Activated CD8-positive, alpha-beta memory T cell treated with anti-CD3 and anti-CD28 coated beads for 48 hours (primary cell): ENCODE measurements around the gene NR2F1-AS1.
"Not testable (repeated sequence)": the region's sequence is repeated elsewhere in the genome, so short reads cannot be mapped to it uniquely, and the experiment has no call there.

Experiments used
- DNase-seq, 3 experiments: peaks; one replicate each; pipeline ENCODE4 v3.0.0-alpha.2; 2020; ENCODE audit warnings: low read depth in 2 of 3, low spot score in 2 of 3

The NR2F1-AS1 gene

GRCh38 chr5:93519740-93520139 lies 61.3 kb downstream of the NR2F1-AS1 start:
- DNase-seq = no peak

GRCh38 chr5:93517828-93518227 lies 63.2 kb downstream of the NR2F1-AS1 start:
- DNase-seq = no peak

- DNase-seq = no peak
These were observed 67.7 kb downstream of the NR2F1-AS1 start for GRCh38 chr5:93513298-93513697.

DNA sequence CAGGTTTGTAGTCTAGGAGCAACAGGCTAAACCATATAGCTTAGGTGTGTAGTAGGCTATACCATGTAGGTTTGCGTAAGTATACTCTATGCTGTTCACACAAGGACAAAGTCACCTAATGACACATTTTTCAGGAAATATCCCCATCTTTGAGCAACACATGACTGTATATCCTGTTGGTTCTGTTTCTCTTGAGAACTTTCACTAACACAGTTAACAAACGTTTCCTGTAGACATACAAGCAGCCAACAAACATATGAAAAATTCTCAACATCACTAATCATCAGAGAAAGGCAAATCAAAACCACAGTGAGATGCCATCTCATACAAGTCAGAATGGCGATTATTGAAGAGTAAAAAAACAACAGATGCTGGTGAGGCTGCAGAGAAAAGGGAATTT lies 68.2 kb downstream of the NR2F1-AS1 start:
- DNase-seq = no peak

- DNase-seq = no peak
These were observed 69.6 kb downstream of the NR2F1-AS1 start for GRCh38 chr5:93511445-93511844.

- DNase-seq = no peak
These were observed 70.2 kb downstream of the NR2F1-AS1 start for GRCh38 chr5:93510626-93511380.

DNA sequence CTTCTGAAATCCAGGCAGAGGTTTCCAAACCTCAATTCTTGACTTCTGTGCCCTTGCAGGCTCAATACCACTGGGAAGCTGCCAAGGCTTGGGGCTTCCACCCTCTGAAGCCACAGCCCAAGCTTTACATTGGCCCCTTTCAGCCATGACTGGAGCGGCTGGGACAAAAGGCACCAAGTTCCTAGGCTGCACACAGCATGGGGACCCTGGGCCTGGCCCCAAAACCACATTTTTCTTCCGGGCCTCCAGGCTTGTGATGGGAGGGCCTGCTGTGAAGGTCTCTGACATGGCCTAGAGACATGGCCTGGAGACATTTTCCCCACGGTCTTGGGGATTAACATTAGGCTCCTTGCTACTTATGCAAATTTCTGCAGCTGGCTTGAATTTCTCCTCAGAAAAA lies 75.5 kb downstream of the NR2F1-AS1 start:
- not testable (repeated sequence) for DNase-seq

- DNase-seq = no peak
These were observed 77.4 kb downstream of the NR2F1-AS1 start for GRCh38 chr5:93503598-93504067.

DNA sequence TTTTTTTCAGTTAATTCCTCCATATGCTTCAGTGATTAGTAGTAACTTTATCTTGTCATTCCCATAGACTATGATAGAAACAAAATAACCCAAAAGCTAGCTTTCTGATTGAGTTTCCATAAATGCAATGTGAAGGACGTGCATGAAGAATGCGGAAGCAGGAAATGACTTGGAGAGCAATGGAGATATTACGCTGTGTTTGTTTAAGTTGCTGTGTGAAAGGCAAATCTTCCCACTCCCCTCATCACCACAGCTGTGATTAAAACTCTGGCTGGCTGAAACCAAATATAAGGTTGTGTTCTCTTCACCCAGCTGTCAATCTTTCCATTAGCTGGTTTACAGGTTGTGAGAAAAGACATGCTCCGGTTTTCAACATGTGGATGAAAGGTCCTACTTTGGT lies 83.9 kb downstream of the NR2F1-AS1 start:
- DNase-seq = no peak

DNA sequence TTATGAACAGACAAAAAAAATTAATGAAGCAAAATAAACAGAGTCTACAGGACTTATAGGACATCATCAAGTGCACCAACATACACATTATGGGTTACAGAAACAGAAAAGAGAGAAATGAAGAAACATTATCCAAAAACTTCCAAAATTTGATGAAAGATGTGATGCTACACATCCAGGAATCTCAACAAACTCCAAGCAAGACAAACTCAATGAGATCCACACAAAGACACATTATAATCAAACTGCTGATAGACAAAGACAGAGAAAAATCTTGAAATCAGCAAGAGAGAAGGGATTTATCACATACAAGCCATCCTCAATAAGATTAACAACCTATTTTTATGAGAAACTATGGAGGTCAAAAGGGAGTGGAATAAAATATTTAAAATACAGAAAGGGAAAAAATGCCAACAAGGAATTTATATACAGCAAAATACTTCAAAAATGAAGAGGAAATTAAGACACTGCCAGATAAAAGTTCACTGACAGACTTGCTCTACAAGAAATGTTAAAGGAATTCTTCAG lies 101.0 kb downstream of the NR2F1-AS1 start:
- no peak for DNase-seq

DNA sequence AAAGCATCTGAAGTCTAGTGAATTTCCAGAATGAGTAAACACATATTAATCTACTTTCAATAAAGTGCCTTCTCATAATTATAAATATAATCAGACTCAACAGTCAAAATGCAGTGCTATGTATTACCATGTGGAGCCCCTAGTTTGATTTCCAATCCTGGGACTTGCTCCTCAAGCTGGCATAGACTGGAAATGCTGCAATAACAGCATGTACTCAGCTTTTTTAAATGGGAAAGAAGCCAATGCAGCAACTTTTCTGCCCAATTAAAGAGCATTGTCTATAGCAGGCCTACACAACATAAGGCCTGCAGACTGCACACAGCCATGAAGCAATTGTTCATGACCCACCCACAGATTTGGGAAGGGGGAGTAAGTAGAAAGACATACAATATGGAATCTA lies 103.2 kb downstream of the NR2F1-AS1 start:
- DNase-seq = no peak

GRCh38 chr5:93476251-93476742 lies 104.7 kb downstream of the NR2F1-AS1 start:
- no peak for DNase-seq

- no peak for DNase-seq
These were observed 118.1 kb downstream of the NR2F1-AS1 start for GRCh38 chr5:93462916-93463315.

DNA sequence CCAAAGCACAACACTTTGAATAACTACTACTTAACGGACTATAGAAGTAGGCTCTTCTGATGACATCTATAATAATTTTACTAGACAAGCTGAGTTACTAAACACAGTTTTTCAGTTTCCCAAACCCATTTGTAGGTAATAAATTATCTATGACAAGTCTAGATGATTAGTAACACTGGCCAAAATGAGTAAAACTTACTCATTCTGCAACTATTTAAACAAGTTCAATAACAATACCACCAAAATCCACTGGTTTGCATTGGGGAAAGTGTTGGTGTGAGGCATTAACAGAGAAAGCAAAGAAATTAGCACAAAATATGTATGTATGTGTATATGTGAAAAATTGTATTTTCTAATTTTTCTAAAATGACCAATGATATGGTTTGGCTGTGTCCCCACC lies 119.3 kb downstream of the NR2F1-AS1 start:
- no peak for DNase-seq

GRCh38 chr5:93460286-93460685 lies 120.7 kb downstream of the NR2F1-AS1 start:
- DNase-seq = no peak

DNA sequence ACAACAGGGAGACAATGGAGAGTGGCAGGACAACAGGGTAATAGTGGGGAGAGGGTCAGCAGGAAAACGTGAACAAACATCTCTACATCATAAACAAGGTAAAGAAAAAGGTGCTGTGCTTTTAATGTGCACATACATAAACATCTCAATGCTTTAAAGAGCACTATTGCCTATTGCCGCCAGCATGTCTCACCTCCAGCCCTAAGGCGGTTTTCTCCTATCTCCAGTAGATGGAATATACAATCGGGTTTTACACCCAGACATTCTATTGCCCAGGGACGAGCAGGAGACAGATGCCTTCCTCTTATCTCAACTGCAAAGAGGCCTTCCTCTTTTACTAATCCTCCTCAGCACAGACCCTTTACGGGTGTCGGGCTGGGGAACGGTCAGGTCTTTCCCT lies 124.2 kb downstream of the NR2F1-AS1 start:
- not testable (repeated sequence) for DNase-seq

DNA sequence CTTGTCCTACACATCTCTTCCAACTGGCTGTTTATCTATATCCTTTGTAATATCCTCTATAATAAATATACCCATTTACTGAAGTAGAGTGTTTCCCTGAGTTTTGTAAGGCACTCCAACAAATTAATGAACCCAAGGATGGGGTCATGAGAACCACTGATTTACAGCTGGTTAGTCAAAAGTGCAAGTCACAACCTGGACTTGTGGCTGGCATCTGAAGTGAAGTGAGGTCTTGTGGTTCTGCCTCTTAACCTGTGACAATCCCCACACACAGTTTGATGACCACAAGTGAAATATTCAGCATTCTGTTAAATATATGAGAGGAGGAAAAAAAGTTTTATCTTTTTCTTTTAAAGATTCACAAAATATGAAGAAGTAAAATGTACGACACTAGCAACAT lies 126.1 kb downstream of the NR2F1-AS1 start:
- DNase-seq = no peak

GRCh38 chr5:93452255-93452654 lies 128.8 kb downstream of the NR2F1-AS1 start:
- DNase-seq = no peak

GRCh38 chr5:93438124-93438523 lies 142.9 kb downstream of the NR2F1-AS1 start:
- DNase-seq = no peak

DNA sequence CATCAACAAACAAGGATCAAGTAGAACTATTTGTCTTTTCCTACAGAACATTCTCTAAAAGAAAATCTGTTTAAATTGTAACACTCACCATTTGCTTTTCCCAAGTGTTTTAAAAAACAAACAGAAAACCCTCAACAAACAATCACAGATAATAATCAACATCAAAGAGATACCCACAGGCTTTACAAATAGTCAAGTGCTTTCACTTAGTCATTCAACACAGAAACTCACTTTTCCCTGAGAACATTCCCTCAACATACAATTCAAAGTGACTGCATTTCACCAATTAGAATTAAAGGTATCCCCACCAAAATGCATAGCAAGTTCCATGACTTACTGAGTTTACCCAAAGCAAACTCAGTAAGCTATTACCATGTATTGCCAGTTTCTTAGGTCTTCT lies 144.9 kb downstream of the NR2F1-AS1 start:
- no peak for DNase-seq

- no peak for DNase-seq
These were observed 147.6 kb downstream of the NR2F1-AS1 start for GRCh38 chr5:93433422-93433821.

DNA sequence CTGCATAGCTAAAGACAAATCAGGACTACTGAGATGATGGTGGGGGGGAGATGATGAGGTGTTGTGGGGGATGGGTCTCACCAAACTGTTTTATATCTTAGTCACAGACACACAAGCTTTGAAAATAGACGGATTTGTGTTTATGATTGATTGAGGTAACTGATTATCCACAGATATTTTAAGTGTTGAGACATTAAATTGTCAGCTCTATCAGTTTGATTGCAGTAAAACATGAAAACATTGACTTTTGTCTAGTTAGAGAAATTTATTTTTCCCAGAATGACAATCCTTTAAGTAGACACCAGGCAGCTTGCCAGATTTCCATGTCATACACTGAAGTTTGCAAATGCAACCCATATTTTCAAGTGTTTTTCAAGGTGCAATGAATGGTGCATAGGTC lies 149.8 kb downstream of the NR2F1-AS1 start:
- no peak for DNase-seq
